GM12872 (cell line): ENCODE measurements around the gene BMP7.

Experiments
- TF ChIP-seq, protein P1 (sequence below): IDR thresholded peaks from 3 replicates; pipeline ENCODE4 v1.5.1; 2011; ENCODE audit warnings: low read depth, mild to moderate bottlenecking, low read length, moderate library complexity; ENCODE audit not compliant: insufficient read depth

The BMP7 gene

DNA sequence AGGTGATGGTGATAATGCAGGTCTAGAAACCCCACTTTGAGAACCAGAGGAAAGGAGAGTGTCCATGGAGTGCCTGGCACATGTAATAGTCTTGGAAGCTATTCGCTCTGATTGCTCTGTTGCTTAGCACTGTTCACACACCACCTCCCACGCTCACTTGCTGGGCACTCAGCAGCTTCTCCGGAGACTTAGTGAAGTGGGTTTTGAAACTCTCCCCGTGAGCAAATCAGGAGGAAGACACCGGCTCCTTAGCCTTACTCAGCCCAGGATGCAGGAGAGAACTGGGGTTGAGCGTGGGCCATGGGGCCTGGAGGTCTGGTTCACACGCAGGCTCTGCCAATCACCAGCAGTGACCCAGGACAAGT is 22.2 kb downstream of the BMP7 start:
- TF ChIP-seq, protein P1, sequence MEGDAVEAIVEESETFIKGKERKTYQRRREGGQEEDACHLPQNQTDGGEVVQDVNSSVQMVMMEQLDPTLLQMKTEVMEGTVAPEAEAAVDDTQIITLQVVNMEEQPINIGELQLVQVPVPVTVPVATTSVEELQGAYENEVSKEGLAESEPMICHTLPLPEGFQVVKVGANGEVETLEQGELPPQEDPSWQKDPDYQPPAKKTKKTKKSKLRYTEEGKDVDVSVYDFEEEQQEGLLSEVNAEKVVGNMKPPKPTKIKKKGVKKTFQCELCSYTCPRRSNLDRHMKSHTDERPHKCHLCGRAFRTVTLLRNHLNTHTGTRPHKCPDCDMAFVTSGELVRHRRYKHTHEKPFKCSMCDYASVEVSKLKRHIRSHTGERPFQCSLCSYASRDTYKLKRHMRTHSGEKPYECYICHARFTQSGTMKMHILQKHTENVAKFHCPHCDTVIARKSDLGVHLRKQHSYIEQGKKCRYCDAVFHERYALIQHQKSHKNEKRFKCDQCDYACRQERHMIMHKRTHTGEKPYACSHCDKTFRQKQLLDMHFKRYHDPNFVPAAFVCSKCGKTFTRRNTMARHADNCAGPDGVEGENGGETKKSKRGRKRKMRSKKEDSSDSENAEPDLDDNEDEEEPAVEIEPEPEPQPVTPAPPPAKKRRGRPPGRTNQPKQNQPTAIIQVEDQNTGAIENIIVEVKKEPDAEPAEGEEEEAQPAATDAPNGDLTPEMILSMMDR, result no peak

DNA sequence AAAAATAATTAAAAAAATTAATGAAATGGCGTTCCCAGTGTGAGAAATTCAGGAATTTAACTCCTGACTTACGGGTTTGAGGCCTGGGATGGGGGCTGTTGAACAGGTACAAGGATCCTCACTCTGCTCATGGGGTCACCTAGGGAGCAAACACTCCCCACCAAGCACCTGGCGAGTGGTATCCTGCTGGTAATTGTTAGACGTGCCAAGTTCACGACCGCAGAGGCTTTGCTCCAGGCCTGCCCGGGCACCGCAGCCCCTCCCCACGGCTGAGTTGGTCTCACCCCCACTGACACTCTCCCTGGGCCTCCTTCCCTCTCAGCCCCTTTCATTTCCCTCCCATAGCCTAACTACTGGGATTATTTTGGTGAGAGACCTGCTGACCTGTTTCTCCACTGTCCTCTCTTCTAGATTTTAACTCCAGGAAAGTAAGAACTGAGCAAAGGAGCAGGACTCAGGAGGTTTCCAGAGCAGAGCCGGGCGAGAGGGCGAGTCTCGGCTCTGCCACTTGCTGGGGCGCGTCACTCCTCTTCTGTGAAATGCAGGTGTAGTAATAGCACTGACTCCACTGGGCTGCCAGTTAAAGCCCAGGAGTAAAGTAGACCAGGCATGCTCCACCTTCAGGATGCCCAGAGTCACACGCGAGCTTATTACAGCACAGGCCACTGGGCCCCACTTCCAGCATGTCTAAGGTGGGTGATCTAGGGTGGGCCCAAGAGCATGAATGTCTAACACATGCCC is 22.8 kb downstream of the BMP7 start:
- TF ChIP-seq, protein P1, result no peak

DNA sequence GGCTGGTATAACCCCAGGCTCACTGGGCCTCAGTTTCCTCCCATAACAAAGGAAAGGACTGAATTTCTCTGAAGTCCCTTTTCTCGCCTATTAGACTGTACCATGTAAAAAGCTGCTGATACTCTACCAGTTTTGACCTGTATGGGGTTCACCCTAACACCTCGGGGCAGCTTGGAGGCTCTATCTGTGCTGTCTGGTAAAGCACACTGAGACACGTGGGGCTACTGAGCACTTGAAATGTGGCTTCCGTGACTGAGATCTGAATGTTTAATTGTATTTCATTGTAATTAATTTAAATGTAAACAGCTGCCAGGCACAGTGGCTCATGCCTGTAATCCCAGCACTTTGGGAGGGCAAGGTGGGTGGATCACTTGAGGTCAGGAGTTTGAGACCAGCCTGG is 24.0 kb downstream of the BMP7 start:
- TF ChIP-seq, protein P1, result no peak

DNA sequence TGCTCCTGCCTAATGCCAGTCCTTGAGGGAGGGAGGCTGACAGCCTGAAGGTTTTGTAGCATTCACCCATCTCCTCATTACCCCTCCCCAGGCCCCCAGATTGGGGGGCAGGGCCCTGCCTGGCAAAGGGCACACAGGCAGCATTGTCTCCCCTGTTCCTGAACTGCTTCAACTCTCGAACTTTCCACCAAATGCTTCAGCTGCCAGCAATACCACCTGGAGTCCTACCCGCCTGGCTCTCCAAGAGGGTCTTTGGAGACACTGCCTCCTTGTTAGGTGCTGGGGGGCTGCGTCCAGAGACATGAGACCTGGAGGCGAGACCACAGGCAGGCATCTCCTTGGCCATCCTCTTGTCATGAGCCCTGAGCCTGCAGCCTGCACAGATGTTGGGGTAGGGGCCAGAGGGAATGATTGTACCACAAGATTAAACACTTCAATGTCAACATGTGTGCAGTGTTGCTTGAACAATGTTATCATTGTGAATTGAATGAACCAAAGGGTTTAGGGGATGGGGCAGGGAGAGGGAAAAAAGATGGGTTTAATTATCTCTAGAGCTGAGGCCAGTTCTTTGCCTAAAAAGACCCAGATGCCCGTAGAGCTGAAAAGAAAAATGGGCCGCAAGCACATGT is 25.0 kb downstream of the BMP7 start:
- TF ChIP-seq, protein P1, result no peak

DNA sequence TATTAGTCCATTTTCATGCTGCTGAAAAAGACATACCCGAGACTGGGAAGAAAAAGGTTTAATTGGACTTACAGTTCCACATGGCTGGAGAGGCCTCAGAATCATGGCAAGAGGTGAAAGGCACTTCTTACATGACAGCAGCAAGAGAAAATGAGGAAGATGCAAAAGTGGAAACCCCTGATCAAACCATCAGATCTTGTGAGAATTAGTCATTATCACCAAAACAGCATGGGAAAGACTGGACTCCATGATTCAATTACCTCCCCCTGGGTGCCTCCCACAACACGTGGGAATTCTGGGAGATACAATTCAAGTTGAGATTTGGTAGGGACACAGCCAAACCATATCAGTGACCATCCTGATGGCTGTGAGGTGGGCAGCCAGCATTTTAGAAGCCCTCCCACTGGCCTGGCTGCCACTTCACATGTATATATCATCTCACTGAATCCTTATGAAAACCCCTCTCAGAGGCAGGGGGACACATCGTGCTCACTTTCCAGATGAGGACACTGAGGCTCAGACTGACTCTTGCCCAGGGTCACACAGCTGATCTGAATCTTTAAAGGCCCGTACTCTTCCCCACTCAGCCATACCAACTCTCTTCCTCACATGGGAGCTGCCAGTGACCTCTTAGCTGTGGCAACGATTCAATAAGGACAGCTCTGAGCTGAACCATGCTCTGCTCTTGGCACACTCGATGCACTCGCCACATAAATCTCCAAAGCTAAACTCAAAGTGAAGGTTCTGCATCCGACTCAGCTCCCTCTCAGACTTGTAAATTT is 25.7 kb downstream of the BMP7 start:
- TF ChIP-seq, protein P1, result no peak

DNA sequence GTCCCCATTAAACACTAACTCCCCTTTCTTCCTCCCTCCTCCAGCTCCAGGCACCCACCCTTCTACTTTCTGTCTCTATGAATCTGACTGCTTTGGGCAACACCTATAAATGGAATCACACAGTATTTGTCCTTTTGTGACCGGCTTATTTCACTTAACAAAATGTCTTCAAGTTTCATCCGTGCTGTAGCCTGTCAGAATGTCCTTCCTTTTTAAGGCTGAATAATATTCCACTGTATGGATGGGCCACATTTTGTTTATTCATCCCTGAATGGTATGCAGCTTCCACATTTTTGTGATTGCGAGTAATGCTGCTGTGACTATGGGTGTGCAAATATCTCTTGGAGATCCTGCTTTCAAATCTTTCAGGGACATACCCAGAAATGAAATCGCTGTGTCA is 28.4 kb downstream of the BMP7 start:
- TF ChIP-seq, protein P1, result no peak

DNA sequence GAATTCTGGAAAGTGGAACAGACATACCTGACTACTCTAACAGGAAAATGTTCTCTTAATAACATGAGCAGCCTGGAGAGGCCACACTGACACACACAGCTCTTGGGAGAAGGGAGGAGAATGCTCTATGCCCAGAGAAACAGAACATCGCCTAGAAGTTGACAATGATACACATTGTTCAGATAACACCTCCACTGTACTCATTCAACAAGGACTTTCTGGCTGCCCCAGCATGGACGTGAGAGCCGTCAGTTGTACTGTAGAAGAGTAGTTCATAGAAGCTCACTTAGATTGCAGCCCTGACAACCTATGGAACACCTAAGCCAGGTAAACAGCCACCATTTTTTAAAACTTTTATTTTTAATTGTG is 28.9 kb downstream of the BMP7 start:
- TF ChIP-seq, protein P1, result no peak
